ENCODE data around the gene EXOSC9. TPM values are rescaled to one million over a fixed set of nuclear protein-coding genes. Genes with fewer than 3 reads are reported as not detected.

The EXOSC9 gene
- total and polyA plus RNA-seq, 2 of the 8 experiments (the other 6 are each of a cell fraction or from before 2014, with no cell fraction given) = 33.2 to 54.9 TPM

DNA sequence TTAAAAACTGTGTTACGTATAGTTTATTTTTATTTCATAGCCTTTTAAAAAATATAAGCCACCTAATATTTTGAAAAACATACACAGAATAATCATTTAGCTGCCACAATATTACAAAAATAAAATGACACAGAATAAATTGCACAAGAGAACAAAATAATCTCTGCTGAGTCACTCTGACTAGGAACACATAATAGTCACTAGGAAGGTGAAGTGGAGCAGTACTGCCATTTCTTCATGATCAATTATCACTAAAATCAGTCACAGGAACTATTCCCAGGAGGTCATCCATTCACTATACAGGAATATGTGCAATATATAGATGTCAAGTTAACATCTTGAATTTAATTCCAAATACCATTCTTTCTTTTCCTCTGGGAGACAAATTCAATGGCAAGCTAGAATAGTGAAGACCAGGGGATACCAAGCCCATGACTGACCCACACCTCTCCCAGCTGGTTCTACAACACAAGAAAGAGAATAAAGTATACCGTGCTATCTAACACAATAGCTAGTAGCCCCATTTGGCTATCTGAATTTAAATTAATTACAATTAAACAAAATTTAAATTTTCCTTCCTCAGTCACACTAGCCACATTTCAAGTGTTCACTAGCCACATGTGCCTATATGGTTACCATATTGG lies 42.1 kb upstream of the EXOSC9 start (continued):
- TF ChIP-seq MAFK (IDR thresholded peaks at IDR 0.05; ENCODE audit: low read depth, low read length) (no peak), HDAC6 (IDR thresholded peaks at IDR 0.05; ENCODE audit: low read depth, low read length) (no peak), BCL11A (IDR thresholded peaks at IDR 0.05; ENCODE audit: low read depth in 2 of 2, low read length in 2 of 2) (no peak)

All from H1 (cell line).